ENCODE data around the gene DNAH11.

DNA sequence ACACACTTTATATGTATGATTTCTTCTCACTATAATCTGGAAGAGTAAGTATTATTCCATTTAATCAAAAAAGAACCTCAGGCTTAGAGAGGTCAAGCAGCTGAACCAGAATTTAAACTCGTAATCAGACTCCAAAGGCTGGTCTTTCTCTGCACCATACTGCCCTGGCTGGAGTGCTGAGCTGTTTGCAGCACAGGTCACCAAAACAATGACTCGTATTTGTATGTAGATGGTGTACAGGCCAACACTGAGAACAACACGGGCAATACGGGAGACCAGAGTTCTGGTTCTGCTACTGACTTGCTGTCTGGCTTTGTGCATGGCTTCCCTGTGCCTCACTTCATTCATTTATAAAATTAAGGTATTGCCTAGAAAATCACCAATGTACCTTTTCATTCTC lies 344.9 kb downstream of the DNAH11 start:
- TF ChIP-seq, protein P1, sequence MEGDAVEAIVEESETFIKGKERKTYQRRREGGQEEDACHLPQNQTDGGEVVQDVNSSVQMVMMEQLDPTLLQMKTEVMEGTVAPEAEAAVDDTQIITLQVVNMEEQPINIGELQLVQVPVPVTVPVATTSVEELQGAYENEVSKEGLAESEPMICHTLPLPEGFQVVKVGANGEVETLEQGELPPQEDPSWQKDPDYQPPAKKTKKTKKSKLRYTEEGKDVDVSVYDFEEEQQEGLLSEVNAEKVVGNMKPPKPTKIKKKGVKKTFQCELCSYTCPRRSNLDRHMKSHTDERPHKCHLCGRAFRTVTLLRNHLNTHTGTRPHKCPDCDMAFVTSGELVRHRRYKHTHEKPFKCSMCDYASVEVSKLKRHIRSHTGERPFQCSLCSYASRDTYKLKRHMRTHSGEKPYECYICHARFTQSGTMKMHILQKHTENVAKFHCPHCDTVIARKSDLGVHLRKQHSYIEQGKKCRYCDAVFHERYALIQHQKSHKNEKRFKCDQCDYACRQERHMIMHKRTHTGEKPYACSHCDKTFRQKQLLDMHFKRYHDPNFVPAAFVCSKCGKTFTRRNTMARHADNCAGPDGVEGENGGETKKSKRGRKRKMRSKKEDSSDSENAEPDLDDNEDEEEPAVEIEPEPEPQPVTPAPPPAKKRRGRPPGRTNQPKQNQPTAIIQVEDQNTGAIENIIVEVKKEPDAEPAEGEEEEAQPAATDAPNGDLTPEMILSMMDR (IDR thresholded peaks at IDR 0.05): no peak
- no peak for TF ChIP-seq POLR2AphosphoS5 (IDR thresholded peaks at IDR 0.05)
- no peak for TF ChIP-seq POLR2A (IDR thresholded peaks at IDR 0.05)
